ENCODE data around the gene FAM83G. TPM values are rescaled to one million over a fixed set of nuclear protein-coding genes. Genes with fewer than 3 reads are reported as not detected.

The FAM83G gene
- total and polyA plus RNA-seq, 12 donors, result 1.8 to 7.3 (median 4.0) TPM

GRCh38 chr17:18960241-18960665 is 44.3 kb downstream of the FAM83G start:
- H3K4me3 ChIP-seq, result no peak overlapping the region
- no peaks in the 10 kb centered on the region for H3K4me1 ChIP-seq (replicated peaks in 1 of 2)
- no peaks in the 10 kb centered on the region for H3K9me3 ChIP-seq (replicated peaks in 1 of 3)
- no peak overlapping the region for H3K27ac ChIP-seq
- intact Hi-C loops (cut with DNase I), result no loop called here
- H3K27me3 ChIP-seq, result no peaks in the 10 kb centered on the region
- TF ChIP-seq POLR2A (IDR thresholded peaks at IDR 0.05), result no peak
- TF ChIP-seq CTCF (IDR thresholded peaks at IDR 0.05), result no peak
- WGBS, 4 donors, result 72 to 83% (median 75%) methylated on average over 5 to 15 of the region's 15 CpGs
- no peaks in the 10 kb centered on the region for H3K36me3 ChIP-seq (replicated peaks in 1 of 2)
- DNase-seq, result no peak

- TF ChIP-seq CTCF (IDR thresholded peaks at IDR 0.05) (no peak), POLR2A (IDR thresholded peaks at IDR 0.05) (no peak)
- DNase-seq, result no peak
- Histone ChIP-seq H3K9me3 (replicated peaks in 1 of 3) (no peaks in the 10 kb centered on the region), H3K27me3 (no peaks in the 10 kb centered on the region), H3K36me3 (replicated peaks in 1 of 2) (no peaks in the 10 kb centered on the region), H3K4me3 (no peak overlapping the region), H3K27ac (no peak overlapping the region), H3K4me1 (replicated peaks in 1 of 2) (no peaks in the 10 kb centered on the region)
- WGBS, 4 donors, result 81 to 95% (median 89%) methylated on average over 4 to 5 of the region's 5 CpGs
- intact Hi-C loops (cut with DNase I), result no loop called here
Observed at GRCh38 chr17:18959845-18960240, 44.7 kb downstream of the FAM83G start.

- no peak overlapping the region for H3K4me3 ChIP-seq
- no peaks in the 10 kb centered on the region for H3K27me3 ChIP-seq
- no peak overlapping the region for H3K27ac ChIP-seq
- intact Hi-C loops (cut with DNase I), result no loop called here
- WGBS, 4 donors, result 81 to 95% (median 84%) methylated on average over 8 to 22 of the region's 22 CpGs
- no peak for DNase-seq
- H3K9me3 ChIP-seq (replicated peaks in 1 of 3), result no peaks in the 10 kb centered on the region
- TF ChIP-seq CTCF (IDR thresholded peaks at IDR 0.05), result no peak
- no peak for TF ChIP-seq POLR2A (IDR thresholded peaks at IDR 0.05)
- H3K36me3 ChIP-seq (replicated peaks in 1 of 2), result no peaks in the 10 kb centered on the region
- H3K4me1 ChIP-seq (replicated peaks in 1 of 2), result no peaks in the 10 kb centered on the region
Observed at GRCh38 chr17:18959071-18959844, 45.3 kb downstream of the FAM83G start.

GRCh38 chr17:18958611-18959010 is 46.0 kb downstream of the FAM83G start:
- H3K27ac ChIP-seq, result no peak overlapping the region
- intact Hi-C loops (cut with DNase I), result no loop called here
- H3K4me3 ChIP-seq, result no peak overlapping the region
- H3K4me1 ChIP-seq (replicated peaks in 1 of 2), result no peaks in the 10 kb centered on the region
- no peak for DNase-seq
- no peaks in the 10 kb centered on the region for H3K36me3 ChIP-seq (replicated peaks in 1 of 2)
- H3K9me3 ChIP-seq (replicated peaks in 1 of 3), result no peaks in the 10 kb centered on the region
- no peaks in the 10 kb centered on the region for H3K27me3 ChIP-seq
- no peak for TF ChIP-seq CTCF (IDR thresholded peaks at IDR 0.05)
- TF ChIP-seq POLR2A (IDR thresholded peaks at IDR 0.05), result no peak
- WGBS, 4 donors, result 85 to 95% (median 89%) methylated on average over 10 to 11 of the region's 11 CpGs
